Gastrocnemius medialis (tissue), 4 donors: ENCODE measurements around the gene ARHGAP29.

Source experiments
- CTCF ChIP-seq, 5 experiments: fragments of 450-650 bp in 3 of 5; fragments of 200-600 bp in 2 of 5; sonication (generic) in 2 of 5; IDR thresholded peaks in 4 of 5; conservative IDR thresholded peaks in 1 of 5; 1 replicate in 4 of 5; 2 replicates in 1 of 5; pipeline ENCODE4 v1.5.1; 2016 to 2019; ENCODE audit warnings: antibody characterized with exemption in 5 of 5, mild to moderate bottlenecking in 3 of 5, moderate library complexity in 3 of 5
- POLR2A ChIP-seq, 2 donors: fragments of 450-650 bp; IDR thresholded peaks; one replicate each; pipeline ENCODE4 v1.6.1; 2017; ENCODE audit warnings: antibody characterized with exemption in 2 of 2, mild to moderate bottlenecking in 2 of 2, moderate library complexity in 2 of 2

- TF ChIP-seq CTCF (IDR thresholded peaks at IDR 0.05 in 4 of 5, conservative IDR thresholded peaks at IDR 0.05 in 1 of 5) (no peak), POLR2A (IDR thresholded peaks at IDR 0.05) (no peak)
These were observed 1.7 kb upstream of the ARHGAP29 start for GRCh38 chr1:94239051-94239450.
